Anterior cingulate cortex (tissue), 58 donors: ENCODE data around the gene NUDT14.
A peak's percentile ranks its signal among the peaks of the same experiment; 100 is the strongest.

ENCODE experiments used
- DNase-seq, 58 donors: peaks; one replicate each; lab custom pipeline; 2025; lab: John Stamatoyannopoulos, UW

NUDT14 gene

DNA sequence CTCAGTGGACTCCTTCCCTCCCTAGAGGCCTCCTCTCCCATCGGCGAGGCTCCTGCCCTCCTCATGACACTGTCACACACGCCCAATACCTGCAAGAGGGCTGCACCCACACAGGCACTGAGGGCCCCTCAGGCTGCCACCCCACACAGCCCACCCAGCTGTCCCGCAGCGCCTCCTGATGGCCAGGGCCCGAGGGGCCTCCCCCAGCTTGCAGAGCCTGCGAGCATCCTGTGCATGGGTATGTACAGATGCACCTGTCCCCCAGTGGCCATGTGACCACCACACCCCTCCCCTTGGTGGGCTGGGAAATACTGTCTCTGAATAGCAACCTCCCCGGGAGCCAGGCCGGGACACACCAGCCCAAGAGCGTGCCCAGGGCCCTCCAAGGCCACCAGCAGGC, 19.0 kb upstream of the NUDT14 start:
- no peak for DNase-seq

DNA sequence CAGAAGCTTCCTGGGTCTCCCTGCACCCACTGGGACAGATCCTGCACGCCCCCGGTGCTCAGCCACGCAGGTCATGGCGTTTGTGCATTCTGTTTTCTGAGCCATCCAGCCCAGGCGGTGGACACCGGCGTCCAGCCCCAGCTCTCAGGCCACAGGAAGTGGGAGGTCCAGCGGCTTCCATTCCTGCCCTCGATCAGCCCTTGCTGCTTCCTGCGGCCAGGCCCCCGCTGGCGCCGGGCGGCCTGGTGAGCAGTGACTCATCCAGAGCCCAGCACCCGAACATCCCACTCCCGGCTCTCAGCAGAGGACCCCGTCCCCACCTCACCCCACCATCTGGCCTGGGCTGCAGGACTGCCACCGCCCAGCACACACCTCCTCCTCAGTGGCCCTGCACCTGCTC, 18.0 kb upstream of the NUDT14 start:
- DNase-seq, result no peak

DNA sequence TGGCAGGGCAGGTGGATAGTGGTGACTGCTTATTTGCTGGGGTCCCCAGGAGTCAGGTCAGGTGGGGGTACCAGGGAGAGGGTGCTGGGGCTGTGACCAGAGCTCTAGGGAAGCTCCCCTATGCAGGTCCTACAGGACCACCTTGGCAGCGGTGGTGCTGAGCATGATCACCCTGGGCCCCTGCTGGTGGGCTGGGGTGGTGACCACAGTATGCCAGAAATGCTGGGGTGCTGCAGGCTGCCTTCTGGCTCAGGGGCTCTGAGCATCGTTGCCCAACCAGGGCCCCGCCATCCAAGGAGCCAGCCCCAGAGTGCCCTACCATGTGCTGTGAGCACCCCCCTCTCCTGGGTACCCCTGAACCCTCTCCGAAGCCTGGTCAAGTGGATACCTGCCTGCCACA, 17.5 kb upstream of the NUDT14 start:
- no peak for DNase-seq

DNA sequence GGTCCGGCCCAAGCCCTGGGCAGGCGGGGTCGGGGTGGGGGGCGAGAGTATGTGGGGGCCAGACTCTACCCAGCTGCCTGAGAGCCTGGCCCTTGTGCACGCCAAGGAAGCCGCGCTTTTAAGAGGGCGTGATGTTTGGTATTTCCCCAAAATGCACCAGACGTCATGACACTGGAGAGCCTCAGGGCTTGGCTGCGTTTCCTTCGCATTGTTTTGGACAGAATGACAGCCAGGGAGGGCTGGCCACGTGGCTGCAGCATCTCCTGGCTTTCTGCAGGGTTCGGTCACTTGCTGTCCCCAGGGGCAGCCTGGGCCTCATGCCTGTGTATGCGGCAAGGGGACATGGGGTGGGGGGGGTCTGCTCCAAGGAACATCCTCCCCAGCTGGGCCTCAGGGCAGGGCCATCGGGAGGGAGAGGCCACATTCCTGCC, 16.1 kb upstream of the NUDT14 start:
- peak in 2 of 58 donors; percentile 41 to 44 for DNase-seq

DNA sequence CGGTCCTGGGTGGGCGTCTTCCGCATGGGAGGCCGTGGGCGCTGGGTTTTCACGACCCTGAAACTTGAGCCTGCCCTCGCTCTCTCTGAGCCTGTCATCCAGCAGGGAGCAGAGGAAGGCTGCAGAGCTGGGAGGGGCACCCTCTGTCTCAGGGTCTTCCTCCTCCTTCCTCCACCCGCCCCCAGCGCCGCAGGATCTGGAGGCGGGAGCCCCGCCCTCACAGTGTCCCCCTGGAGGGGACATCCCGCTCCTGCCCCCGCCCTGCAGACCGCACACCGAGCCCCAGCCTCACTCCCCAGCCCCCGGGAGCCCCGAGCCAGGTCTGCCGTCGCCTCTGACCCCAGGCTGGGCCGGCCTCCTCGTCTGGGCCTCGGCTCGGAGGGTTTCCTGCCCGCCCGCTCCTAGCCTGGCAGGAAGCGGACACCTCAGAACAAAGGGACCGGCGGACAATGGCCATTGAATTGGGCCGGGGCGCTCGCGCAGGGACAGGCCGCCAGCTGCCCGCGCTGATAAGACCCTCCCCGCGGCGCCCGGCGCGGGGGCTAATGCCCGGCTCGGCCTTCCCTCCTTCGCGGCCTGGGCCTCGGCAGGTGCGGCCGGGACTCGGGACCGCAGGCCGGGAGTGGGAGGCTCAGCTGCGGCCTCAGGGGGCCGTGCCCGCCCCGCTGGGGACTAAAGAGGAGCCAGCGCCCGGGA, 15.3 kb upstream of the NUDT14 start:
- DNase-seq, result peak in 3 of 58 donors; percentile 13 to 31 (median 29)

DNA sequence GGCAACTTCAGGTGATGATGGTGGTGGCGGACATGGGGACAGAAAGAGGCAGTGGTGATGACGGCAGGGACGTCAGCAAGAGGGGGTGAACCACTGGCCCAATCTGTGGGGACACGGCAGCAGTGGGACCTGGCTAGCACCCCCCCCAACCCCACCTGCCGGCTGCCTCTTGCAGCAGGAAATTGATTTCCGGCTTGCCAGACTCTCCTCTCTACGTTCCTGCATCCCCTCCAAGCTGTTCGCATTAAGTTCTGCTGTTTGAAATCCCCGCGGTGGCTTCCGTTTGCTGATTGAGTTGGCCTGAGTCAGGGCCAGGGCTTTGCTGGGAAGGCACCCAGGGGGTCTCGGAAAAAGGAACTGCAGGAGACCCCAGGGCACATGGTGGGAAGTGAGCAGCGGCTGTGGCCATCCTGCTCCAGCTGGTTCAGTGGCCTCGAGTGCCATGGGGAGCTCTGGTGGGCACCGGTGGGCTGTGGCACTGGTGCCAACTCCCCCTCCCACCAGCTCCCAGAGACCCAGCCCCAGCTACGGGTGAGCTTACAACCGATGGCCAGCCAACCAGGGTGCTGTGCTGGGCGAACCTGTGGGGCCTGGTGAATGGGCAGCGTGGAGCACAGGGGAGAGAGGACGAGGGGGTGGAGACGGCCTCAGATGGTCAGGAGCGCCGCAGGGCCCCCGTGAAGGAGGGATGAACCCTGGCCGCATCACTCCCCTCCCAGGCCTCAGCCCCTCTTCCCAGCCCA, 14.6 kb upstream of the NUDT14 start:
- DNase-seq, result no peak

DNA sequence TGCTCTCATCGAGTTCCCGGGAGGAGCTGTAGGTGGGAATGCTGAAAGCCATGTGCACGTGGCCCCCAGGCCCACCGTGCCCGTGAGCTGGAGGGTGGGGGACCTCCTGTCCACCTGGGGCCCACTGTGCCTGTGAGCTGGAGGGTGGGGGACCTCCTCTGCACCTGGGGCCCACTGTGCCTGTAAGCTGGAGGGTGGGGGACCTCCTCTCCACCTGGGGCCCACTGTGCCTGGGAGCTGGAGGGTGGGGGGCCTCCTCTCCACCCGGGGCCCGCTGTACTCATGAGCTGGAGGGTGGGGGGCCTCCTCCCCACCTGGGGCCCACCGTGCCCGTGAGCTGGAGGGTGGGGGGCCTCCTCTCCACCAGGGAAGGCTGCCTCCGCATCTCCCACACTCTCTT, 13.9 kb upstream of the NUDT14 start:
- no peak for DNase-seq

DNA sequence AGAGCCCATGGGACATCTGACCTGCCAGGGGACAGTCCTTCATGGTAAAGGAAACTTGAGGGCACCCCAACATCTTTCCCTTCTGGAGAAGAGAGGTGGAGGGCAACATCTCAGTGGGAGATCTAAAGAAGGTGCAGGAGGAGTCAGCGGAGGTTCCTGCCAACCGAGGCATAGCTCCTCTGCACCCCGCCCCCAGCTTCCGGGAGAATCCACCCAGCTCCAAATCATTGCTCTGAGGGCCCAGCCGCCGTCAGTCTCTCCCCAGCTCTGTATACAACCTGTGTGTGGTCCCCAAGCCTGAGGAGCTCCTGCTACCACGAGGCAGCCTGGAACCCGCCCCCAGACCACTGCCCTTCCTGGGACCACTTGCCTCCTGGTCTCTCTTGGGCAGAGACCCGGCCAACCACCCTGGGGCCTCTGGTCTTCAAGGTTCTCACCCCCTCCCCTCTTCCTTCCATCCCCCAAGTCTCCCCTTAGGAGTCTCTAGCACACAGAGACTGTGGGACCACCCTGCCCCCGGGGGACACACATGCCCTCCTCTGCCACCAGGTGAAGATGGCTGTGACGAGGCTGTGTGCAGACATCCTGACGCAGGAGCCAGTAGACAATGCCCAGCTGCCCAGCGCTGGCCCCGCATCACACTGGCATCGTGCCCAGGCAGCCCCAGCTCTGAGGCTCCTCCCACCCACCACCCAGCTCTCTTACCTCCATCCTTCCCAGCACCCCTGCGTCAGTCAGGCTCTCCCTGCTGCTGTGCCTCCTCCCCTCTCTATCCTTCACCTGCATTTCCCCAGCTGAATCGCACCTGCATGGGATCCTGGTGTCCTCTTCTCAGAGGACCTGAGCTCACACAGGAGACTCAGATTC, 13.0 kb upstream of the NUDT14 start:
- peak in 1 of 58 donors; percentile 36 for DNase-seq

DNA sequence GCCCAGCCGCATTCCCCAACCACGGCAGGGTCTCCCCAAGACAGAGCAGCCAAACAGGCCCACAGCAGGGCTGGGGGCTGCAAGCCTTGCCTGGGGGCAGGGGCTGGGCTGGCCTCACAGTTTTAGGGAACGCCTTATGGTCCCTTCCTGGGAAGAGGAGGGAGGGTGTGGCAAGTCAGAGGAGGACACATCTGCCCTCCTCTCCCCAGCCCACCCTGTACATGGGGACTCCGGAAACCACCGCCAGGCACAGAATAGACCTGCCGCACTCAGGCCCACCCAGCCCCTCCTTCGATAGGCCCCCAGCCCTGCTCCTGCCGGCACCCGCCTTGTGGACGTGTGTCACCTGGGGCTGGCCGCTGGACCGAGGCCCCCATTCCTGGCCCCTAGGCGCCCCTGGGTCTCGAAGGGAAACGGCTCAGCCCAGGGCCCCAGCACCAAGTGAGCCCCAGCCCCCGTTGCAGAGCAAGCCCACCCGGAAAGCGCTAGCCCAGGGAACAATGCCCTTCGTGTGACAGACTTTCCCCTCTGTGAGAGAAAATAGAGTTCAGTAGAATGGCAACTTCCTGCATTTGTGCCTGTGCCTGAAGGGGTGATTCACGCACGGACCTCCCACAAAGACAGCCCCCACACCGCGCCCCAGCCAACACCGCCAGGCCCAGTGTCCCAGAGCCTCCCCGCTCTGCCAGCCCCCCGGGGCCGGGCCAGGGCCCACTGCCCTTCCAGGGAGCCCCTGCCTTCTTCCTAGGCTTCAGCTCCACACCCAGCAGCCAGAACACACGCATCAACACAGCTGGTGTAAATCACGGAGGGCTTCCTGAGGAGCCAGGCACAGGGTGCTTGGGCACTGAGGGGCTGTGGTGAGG, 12.0 kb upstream of the NUDT14 start:
- DNase-seq, result no peak

DNA sequence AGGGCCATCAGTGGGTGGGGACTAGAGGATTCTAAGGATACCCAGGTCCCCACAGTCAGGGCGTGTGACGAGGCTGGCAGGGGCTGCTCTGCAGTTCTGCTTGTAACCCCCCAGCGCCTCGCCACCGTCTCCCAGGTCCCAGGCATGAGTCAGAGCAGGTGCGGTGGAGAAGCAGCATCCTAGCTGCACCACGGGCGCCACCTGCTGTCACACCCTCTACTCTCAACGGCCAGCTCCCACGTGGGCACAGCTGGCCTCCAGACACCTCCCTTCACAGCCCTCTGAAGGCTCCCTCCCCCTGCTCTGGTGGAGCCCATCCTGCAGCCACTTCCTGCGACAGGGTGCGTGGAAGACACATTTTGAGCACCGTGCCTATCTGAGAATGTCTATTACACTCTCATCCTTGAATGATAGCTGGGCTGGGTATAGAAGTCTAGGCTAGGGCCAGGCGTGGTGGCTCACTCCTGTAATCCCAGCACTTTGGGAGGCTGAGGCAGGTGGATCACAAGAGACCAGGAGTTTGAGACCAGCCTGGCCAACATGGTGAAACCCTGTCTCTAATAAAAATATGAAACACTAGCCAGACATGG, 6.9 kb upstream of the NUDT14 start:
- no peak for DNase-seq

DNA sequence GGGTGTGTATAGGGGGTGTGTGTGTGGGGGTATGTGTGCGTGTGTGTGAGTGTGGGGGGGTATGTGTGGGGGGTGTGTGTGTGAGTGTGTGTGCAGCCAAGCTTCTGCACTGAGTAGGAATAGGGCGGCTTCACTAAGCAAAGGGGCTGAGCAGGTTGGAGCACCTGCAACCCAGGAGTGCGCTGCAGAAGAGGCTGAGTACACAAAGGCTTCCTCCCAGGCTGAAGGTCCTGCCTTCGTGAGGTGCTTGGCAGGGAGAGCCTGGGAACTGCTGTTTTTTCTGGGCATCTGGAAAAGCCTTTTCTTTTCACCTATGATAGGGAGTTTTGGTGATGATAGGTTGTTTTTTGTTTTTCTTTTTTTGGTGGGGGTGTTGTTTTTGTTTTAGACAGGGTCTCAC, 6.0 kb upstream of the NUDT14 start:
- no peak for DNase-seq

DNA sequence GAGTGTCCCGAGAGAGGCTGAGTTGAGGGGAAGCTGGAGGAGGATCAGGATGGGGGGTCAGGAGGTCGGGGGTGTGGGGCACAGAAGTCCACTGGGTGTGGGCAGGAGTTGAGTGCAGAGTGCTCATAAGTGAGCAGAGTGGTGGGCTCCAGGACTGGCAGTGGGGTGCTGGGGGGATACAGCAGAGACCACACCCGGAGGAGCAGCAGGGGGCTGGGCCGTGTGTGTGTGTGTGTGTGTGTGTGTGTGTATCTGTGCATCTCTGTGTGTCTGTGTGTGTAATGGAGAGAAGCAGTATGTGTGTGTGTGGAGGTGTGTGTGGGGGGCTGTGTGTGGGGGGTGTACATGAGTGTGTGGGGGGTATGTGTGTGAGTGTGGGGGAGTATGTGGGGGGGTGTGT, 4.9 kb upstream of the NUDT14 start:
- no peak for DNase-seq

DNA sequence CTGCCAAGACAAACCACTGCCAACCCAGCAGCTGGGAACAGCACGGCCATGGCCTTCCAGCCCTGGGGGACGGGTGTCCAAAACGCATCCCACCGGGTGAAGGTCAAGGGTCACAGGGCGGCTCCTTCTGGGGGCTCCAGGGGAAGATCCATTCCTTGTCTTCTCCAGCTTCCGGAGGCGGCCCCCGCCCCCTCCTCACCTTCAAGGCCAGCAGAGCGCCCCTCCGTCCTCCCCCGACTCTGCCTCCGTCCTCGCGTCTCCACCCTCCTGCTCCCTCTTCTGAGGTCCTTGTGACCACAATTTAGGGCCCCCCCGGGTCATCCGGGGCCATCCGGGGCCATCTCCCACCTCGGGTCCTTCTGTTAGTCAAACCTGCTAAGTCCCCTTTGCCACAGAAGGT, 3.9 kb upstream of the NUDT14 start:
- no peak for DNase-seq

DNA sequence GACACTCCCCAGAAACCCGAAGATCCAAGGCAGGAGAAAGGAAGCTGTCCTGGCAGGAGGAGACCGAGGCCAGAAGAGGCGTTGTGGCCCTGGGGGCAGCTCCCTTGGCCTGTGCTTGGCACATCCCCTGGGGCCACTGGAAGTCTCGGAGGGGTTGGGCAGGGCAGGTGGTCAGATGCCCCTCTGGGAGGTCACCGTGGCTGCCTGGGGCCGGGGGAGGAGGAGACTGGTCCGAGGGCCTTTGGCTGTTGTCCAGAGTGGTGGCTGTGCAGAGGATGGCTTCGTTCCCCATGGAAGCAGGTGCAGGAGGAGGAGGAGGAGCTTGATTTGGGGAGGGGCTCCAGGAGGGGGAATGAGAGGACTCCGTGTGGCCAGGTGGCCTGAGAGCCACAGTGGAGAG, 3.3 kb upstream of the NUDT14 start:
- no peak for DNase-seq

DNA sequence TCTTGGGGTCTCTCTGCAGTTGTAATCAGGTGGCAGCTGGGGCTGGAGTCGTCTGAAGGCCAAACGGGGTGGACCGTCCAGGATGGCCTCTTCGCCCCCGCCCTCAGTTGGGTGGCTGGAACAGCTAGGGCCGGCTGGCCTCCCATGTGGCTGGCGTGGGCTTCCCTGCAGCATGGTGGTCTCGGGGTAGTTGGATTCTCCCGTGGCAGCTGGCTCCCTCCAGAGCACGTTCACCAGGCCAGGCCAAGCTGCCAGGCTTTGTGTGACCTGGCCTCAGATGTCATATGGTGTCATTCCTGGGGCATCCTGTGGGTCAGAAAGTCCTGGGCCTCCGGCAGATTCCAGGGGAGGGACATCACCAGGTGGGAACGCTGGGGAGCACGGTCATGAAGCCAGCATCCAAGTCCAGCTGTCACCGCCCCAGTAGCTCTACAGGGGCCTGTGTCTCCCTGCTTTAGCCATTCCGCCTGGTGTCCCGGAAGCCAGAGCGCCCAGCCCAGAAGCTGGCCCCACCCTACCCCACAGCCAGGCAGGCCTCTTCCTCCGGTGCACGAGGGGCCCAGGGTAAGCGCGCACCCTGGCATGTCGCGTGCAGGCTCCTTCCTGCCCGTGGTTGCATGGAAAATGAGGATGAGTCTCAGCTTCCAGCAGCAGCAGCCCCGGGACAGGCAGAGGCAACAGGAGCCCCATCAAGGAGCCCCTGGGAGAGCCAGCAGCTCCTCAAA, 1.3 kb upstream of the NUDT14 start:
- no peak for DNase-seq

DNA sequence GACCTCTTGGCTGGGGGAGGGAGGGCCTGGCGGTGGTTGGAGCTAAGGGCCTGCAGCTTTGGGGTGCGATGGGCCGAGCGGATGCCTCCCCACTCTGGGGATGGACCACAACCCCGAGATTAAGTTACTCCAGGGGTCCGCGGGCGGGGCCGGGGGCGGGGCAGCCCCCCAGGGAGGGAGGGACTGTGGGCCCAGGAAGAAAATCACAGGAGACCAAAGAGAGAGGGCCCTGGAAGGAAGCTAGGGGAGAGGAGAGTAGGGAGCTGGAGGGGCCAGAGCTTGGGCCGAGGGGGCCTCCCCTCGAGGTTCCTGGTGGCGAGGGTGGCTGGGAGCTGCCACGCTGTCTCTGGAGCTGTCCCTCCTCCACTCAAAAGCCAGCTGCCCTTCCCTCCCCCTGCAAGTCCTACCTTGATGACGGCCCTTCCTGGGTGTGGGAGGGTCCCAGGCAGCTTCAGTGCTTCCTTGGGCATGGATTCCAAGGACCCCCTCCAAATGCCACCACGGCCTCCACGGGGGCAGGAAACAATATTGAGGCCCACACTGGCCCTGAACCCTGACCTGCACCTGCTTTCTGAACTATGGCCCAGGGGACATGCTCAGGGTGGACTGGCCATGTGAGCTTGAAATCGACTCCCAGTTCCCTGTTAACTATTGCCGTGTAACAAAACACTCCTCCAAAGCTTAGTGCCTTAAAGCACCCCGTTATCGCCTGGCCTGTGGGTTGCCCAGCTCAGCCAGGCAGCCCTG, 610 bp upstream of the NUDT14 start:
- DNase-seq, result no peak

DNA sequence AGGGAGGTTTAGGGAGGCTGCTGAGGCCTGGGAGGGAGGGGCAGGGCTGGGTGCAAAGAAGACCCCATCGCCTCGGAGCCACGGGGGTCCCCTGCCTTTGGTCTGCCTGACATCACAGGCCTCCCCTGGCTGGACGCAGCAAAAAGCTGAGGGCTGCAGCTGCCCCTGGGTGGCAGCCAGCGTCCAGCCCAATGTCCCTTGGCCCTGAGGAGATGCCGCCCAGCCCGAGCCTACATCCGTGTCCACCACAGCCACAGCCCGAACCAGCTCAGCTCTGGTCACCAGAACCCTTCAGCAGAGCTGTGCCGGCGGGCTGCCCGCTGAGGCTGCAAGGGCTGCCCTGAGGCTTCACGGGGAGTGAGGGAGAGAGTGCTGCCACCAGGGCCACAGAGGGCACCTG, 1.9 kb downstream of the NUDT14 start:
- DNase-seq, result no peak

DNA sequence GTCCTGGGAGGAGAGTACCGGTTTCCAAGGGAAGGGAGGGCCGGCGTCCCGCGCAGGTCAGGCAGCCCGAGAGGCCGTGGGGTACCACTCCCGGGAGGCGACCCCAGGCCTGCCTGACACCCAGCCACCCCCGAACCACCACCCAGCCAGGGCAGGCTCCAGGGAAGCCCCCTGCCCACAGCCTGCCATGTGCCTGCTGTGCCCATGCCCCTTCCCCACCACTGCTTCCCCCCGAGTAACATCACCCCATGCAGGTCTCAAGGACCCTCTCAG, 2.3 kb downstream of the NUDT14 start:
- no peak for DNase-seq
